Aorta (tissue), 5 donors: ENCODE results near the gene MPZL1. TPM values are rescaled to one million over a fixed set of nuclear protein-coding genes. Genes with fewer than 3 reads are reported as not detected.
"Not testable (repeated sequence)": the region's sequence is repeated elsewhere in the genome, so short reads cannot be mapped to it uniquely, and the experiment has no call there.

Experiments used
- ATAC-seq: fragments of 200-7000 bp; cut with Tn5 transposase; one replicate; pipeline ENCODE4 v1.9.1; 2022; ENCODE audit warnings: moderate library complexity; ENCODE audit not compliant: low FRiP score
- DNase-seq, 2 donors: peaks; one replicate each; pipeline ENCODE4 v3.0.0-alpha.2; 2020
- H3K27ac ChIP-seq, 2 donors: one replicate each; pipeline ENCODE4 v1.5.1; 2013; ENCODE audit warnings: low read length in 2 of 2, mild to moderate bottlenecking in 2 of 2, moderate library complexity in 2 of 2, control low read depth in 1 of 2, inconsistent platforms in 1 of 2, low read depth in 1 of 2
- H3K27me3 ChIP-seq, 2 donors: one replicate each; pipeline ENCODE4 v1.6.1; 2013; ENCODE audit warnings: control low read depth in 1 of 2, low read length in 1 of 2, mild to moderate bottlenecking in 1 of 2, moderate library complexity in 1 of 2; ENCODE audit not compliant: insufficient read depth in 2 of 2, control insufficient read depth in 1 of 2
- H3K36me3 ChIP-seq, 2 donors: one replicate each; pipeline ENCODE4 v1.6.1; 2013; ENCODE audit warnings: control low read depth in 1 of 2, low read length in 1 of 2, mild to moderate bottlenecking in 1 of 2; ENCODE audit not compliant: insufficient read depth in 2 of 2, control insufficient read depth in 1 of 2
- H3K4me1 ChIP-seq, 2 donors: one replicate each; pipeline ENCODE4 v1.6.1; 2013; ENCODE audit warnings: low read length in 2 of 2, control low read depth in 1 of 2, mild to moderate bottlenecking in 1 of 2, moderate library complexity in 1 of 2; ENCODE audit not compliant: insufficient read depth in 2 of 2, control insufficient read depth in 1 of 2
- H3K4me3 ChIP-seq, 2 donors: one replicate each; pipeline ENCODE4 v1.5.1; 2013; ENCODE audit warnings: low read length in 2 of 2, control low read depth in 1 of 2, mild to moderate bottlenecking in 1 of 2
- H3K9me3 ChIP-seq: one replicate; pipeline ENCODE4 v1.6.1; 2013; ENCODE audit warnings: mild to moderate bottlenecking, low read length; ENCODE audit not compliant: control insufficient read depth
- WGBS, 2 donors: extraction: QIAGEN DNeasy Blood & Tissue Kit; methylation state at CpG; one replicate each; pipeline ENCODE4 v1.1.7; 2013; 5-methylcytosine and 5-hydroxymethylcytosine counted together
- intact Hi-C, 2 donors: fragments of 100-400 bp; cut with DNase I; formaldehyde crosslinking; loops; one replicate each; pipeline versions ENCODE4 v1.14.2 to v1.15.0; 2022
- polyA plus RNA-seq, 2 donors: library from polyadenylated mRNA; stranded (reverse); fragments of 200-250 nt; gene quantifications; one replicate each; pipeline ENCODE4 v1.2.3, GENCODE V29; 2013
- total RNA-seq, 2 donors: library from RNA; stranded (reverse); fragmentation: NEBNext Ultra II Directional; extraction: Animal tissue kit (Norgen Biotek cat#: 25700); gene quantifications; one replicate each; pipeline ENCODE4 v1.2.1, GENCODE V29; 2021
- donor health status: healthy with polysubstance abuse.
- donor health status: Bipolar disorder and iron deficiency.
- donor health status: DM: no; HTN: no; CAD: no.
- donor health status: DM: no; HTN: no; CAD: no.
- donor health status: DM: yes; HTN: yes; CAD: no.

Gene MPZL1
- total and polyA plus RNA-seq, 4 donors: 21.7 to 148 (median 79.9) TPM

- no peak overlapping the region for H3K27ac ChIP-seq
- H3K36me3 ChIP-seq: no peaks in the 10 kb centered on the region
- intact Hi-C loops: loop anchor here (2.0 to 5.0 kb wide), 3 partner anchors 81 to 201 kb away; partner anchors contain the start of gene MPZL1 (in 1 of the 2)
- H3K4me1 ChIP-seq: no peaks in the 10 kb centered on the region
- ATAC-seq: peak; percentile 94
- no peaks in the 10 kb centered on the region for H3K9me3 ChIP-seq
- no peaks in the 10 kb centered on the region for H3K27me3 ChIP-seq
- WGBS, 2 donors: 9% methylated on average over 12 of the region's 12 CpGs
- DNase-seq: peak; percentile 96 to 98
- H3K4me3 ChIP-seq: no peak overlapping the region
Observed at GRCh38 chr1:167803358-167804207, 81.8 kb downstream of the MPZL1 start.

- no peak for DNase-seq
- intact Hi-C loops: no loop called here
- Histone ChIP-seq H3K9me3 (no peaks in the 10 kb centered on the region), H3K4me1 (no peaks in the 10 kb centered on the region), H3K4me3 (no peak overlapping the region), H3K27ac (no peak overlapping the region), H3K36me3 (no peaks in the 10 kb centered on the region), H3K27me3 (no peaks in the 10 kb centered on the region)
- WGBS, 2 donors: 78% methylated on average over 4 of the region's 4 CpGs
- no peak for ATAC-seq
Observed at GRCh38 chr1:167805041-167805556, 83.3 kb downstream of the MPZL1 start.

GRCh38 chr1:167806235-167806634 lies 84.5 kb downstream of the MPZL1 start:
- H3K36me3 ChIP-seq, H3K27me3 ChIP-seq, intact Hi-C loops, DNase-seq, H3K4me3 ChIP-seq, H3K9me3 ChIP-seq, ATAC-seq, H3K4me1 ChIP-seq, H3K27ac ChIP-seq: not testable (repeated sequence)
- WGBS, 2 donors: 94 to 95% methylated on average over 23 of the region's 23 CpGs

GRCh38 chr1:167806676-167807075 lies 84.9 kb downstream of the MPZL1 start:
- H3K27ac ChIP-seq, H3K4me3 ChIP-seq, ATAC-seq, DNase-seq, H3K4me1 ChIP-seq, intact Hi-C loops, H3K36me3 ChIP-seq, H3K27me3 ChIP-seq, H3K9me3 ChIP-seq: not testable (repeated sequence)
- whole genome bisulfite sequencing, 2 donors: 91 to 97% methylated on average over 9 to 12 of the region's 12 CpGs

- Histone ChIP-seq H3K27me3 (no peaks in the 10 kb centered on the region), H3K27ac (no peak overlapping the region), H3K36me3 (no peaks in the 10 kb centered on the region), H3K4me3 (no peak overlapping the region), H3K9me3 (no peaks in the 10 kb centered on the region), H3K4me1 (no peaks in the 10 kb centered on the region)
- ATAC-seq: no peak
- intact Hi-C loops: no loop called here
- WGBS, 2 donors: 85 to 90% methylated on average over 3 of the region's 3 CpGs
- no peak for DNase-seq
Observed at GRCh38 chr1:167808104-167808503, 86.3 kb downstream of the MPZL1 start.

- Histone ChIP-seq H3K27me3 (no peaks in the 10 kb centered on the region), H3K9me3 (no peaks in the 10 kb centered on the region), H3K27ac (no peak overlapping the region), H3K4me1 (no peaks in the 10 kb centered on the region), H3K36me3 (no peaks in the 10 kb centered on the region), H3K4me3 (no peak overlapping the region)
- DNase-seq (no peak), ATAC-seq (no peak)
- intact Hi-C loops: no loop called here
- 74 to 77% methylated on average over 3 of the region's 3 CpGs for WGBS, 2 donors
Observed at GRCh38 chr1:167808690-167809089, 86.9 kb downstream of the MPZL1 start.

- DNase-seq: no peak
- intact Hi-C loops: no loop called here
- Histone ChIP-seq H3K27ac (no peak overlapping the region), H3K4me3 (no peak overlapping the region), H3K36me3 (no peaks in the 10 kb centered on the region), H3K9me3 (no peaks in the 10 kb centered on the region), H3K27me3 (no peaks in the 10 kb centered on the region), H3K4me1 (no peaks in the 10 kb centered on the region)
- no peak for ATAC-seq
Observed at GRCh38 chr1:167812972-167813371, 91.2 kb downstream of the MPZL1 start.

GRCh38 chr1:167815650-167816049 lies 93.9 kb downstream of the MPZL1 start:
- Histone ChIP-seq H3K4me3 (no peak overlapping the region), H3K36me3 (no peaks in the 10 kb centered on the region), H3K4me1 (no peaks in the 10 kb centered on the region), H3K27me3 (no peaks in the 10 kb centered on the region), H3K9me3 (no peaks in the 10 kb centered on the region), H3K27ac (no peak overlapping the region)
- no peak for DNase-seq
- 95 to 97% methylated on average over 1 of the region's 1 CpG for WGBS, 2 donors
- no peak for ATAC-seq
- intact Hi-C loops: no loop called here
